BJ (cell line): ENCODE measurements around the gene ARID5B. TPM values are rescaled to one million over a fixed set of nuclear protein-coding genes. Genes with fewer than 3 reads are reported as not detected.

ENCODE experiments used
- CTCF ChIA-PET: fragments of 350-600 bp; formaldehyde crosslinking; extraction: SDS; loops from one replicate; lab custom pipeline; 2021; ENCODE audit warnings: antibody characterized with exemption, inconsistent platforms; lab: Yijun Ruan, JAX
- POLR2A ChIA-PET: fragments of 300-600 bp; sonication (Branson Sonifier 250); formaldehyde crosslinking; extraction: SDS; loops from one replicate; lab custom pipeline; 2021; ENCODE audit warnings: antibody characterized with exemption; lab: Charles Lee
- DNase-seq: peaks from one replicate; pipeline ENCODE4 v3.0.0-alpha.2; 2011; ENCODE audit warnings: low read depth
- H3K27me3 ChIP-seq: 2 replicates; pipeline ENCODE4 v1.6.0; 2011; ENCODE audit warnings: low read length; ENCODE audit not compliant: control insufficient read depth, insufficient read depth
- H3K36me3 ChIP-seq: 2 replicates; pipeline ENCODE4 v1.5.1; 2011; ENCODE audit warnings: low read length; ENCODE audit not compliant: control insufficient read depth, insufficient read depth
- H3K4me3 ChIP-seq: 2 replicates; pipeline ENCODE4 v1.5.1; 2011; ENCODE audit warnings: low read depth, mild to moderate bottlenecking, control low read depth, low read length
- polyA plus RNA-seq: library from polyadenylated mRNA; depleted of rRNA; stranded (reverse); fragments of >200 nt; gene quantifications from 2 replicates; pipeline ENCODE4 v1.2.3, GENCODE V29; 2011
- TF ChIP-seq, protein P1 (sequence below): IDR thresholded peaks from 2 replicates; pipeline ENCODE4 v1.5.1; 2011; ENCODE audit warnings: low read depth, mild to moderate bottlenecking, control low read depth, inconsistent platforms, low read length, moderate library complexity; ENCODE audit not compliant: insufficient read depth

Gene ARID5B
- polyA plus RNA-seq, 1 experiment: 73.8 TPM

- H3K4me3 ChIP-seq: no peak overlapping the region
- H3K36me3 ChIP-seq: no peaks in the 10 kb centered on the region
- no peaks in the 10 kb centered on the region for H3K27me3 ChIP-seq
- POLR2A ChIA-PET: interaction anchor here (0.7 to 0.8 kb wide), 2 partner anchors 17 to 98 kb away, joined by 6 to 8 read pairs; no protein-coding TSS in a partner anchor
- CTCF ChIA-PET: interaction anchor here (0.6 to 4.4 kb wide), 10 partner anchors 11 to 308 kb away, joined by 3 to 44 read pairs (median 9); no protein-coding TSS in a partner anchor
- TF ChIP-seq, protein P1, sequence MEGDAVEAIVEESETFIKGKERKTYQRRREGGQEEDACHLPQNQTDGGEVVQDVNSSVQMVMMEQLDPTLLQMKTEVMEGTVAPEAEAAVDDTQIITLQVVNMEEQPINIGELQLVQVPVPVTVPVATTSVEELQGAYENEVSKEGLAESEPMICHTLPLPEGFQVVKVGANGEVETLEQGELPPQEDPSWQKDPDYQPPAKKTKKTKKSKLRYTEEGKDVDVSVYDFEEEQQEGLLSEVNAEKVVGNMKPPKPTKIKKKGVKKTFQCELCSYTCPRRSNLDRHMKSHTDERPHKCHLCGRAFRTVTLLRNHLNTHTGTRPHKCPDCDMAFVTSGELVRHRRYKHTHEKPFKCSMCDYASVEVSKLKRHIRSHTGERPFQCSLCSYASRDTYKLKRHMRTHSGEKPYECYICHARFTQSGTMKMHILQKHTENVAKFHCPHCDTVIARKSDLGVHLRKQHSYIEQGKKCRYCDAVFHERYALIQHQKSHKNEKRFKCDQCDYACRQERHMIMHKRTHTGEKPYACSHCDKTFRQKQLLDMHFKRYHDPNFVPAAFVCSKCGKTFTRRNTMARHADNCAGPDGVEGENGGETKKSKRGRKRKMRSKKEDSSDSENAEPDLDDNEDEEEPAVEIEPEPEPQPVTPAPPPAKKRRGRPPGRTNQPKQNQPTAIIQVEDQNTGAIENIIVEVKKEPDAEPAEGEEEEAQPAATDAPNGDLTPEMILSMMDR: no peak
- DNase-seq: peak; percentile 57
Measured at GRCh38 chr10:62037166-62037831, 135.8 kb downstream of the ARID5B start.

- Histone ChIP-seq H3K27me3 (no peaks in the 10 kb centered on the region), H3K4me3 (no peak overlapping the region), H3K36me3 (no peaks in the 10 kb centered on the region)
- POLR2A ChIA-PET: interaction anchor here (0.6 to 0.8 kb wide), 4 partner anchors 18 to 269 kb away, joined by 3 to 8 read pairs (median 6); no protein-coding TSS in a partner anchor
- DNase-seq: no peak
- CTCF ChIA-PET: interaction anchor here (0.6 to 4.4 kb wide), 19 partner anchors 12 to 575 kb away, joined by 3 to 44 read pairs (median 5); partner anchors contain the start of gene ARID5B
- TF ChIP-seq, protein P1: no peak
Measured at GRCh38 chr10:62037890-62038608, 136.6 kb downstream of the ARID5B start.

DNA sequence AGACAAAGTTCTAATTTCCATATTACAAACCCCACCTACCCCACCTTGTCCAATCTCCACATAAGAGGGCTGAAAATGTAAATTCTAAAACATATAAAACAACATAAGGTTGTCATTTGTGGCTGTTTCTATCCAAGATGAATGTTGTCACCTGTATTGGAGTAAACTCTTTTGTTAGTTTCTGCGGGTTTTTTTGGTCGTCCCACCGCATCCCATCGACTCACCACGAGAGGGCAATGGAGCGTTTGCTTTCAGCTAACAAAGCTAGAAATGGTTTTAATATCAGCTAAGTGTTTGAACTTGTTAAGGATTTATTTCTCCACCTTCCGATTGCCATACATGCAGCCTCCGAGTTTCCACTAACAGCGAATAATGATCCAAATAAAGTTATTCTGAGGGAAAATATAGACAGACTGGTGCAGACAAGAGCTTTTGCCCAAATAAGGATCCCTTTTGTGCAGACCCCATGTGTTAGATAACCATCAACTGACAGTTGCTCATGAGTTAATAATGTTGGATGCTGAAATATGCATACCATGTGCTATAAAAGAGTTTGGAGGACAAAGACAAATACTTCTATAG lies 137.2 kb downstream of the ARID5B start:
- CTCF ChIA-PET: interaction anchor here (0.6 to 4.4 kb wide), 21 partner anchors 11 to 574 kb away, joined by 3 to 44 read pairs (median 4); partner anchors contain the start of gene ARID5B
- Histone ChIP-seq H3K27me3 (no peaks in the 10 kb centered on the region), H3K4me3 (no peak overlapping the region), H3K36me3 (no peaks in the 10 kb centered on the region)
- no peak for DNase-seq
- TF ChIP-seq, protein P1: peak; percentile 84
- POLR2A ChIA-PET: interaction anchor here (0.6 kb wide), 3 partner anchors 119 to 1654 kb away, joined by 3 to 6 read pairs (median 4); no protein-coding TSS in a partner anchor

GRCh38 chr10:62039954-62040353 lies 138.5 kb downstream of the ARID5B start:
- DNase-seq: no peak
- ChIA-PET POLR2A (no interaction called here), CTCF (interaction anchor here (0.8 to 4.4 kb wide), 5 partner anchors 10 to 204 kb away, joined by 3 to 44 read pairs (median 4); no protein-coding TSS in a partner anchor)
- Histone ChIP-seq H3K36me3 (no peaks in the 10 kb centered on the region), H3K4me3 (no peak overlapping the region), H3K27me3 (no peaks in the 10 kb centered on the region)
- TF ChIP-seq, protein P1: no peak
